ENCODE measurements around the gene GDF11.
A peak's percentile ranks its signal among the peaks of the same experiment; 100 is the strongest.

Gene GDF11

GRCh38 chr12:55737581-55738122 is 5.3 kb upstream of the GDF11 start:
- peak overlapping the region; percentile 75 for H3K4me3 ChIP-seq (ENCODE audit: low read depth, low read length)
- TF ChIP-seq, protein P1, sequence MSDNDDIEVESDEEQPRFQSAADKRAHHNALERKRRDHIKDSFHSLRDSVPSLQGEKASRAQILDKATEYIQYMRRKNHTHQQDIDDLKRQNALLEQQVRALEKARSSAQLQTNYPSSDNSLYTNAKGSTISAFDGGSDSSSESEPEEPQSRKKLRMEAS (IDR thresholded peaks at IDR 0.05; ENCODE audit: low read depth, low read length): no peak
- no peak for TF ChIP-seq CTCF (IDR thresholded peaks at IDR 0.05; ENCODE audit: low read depth, low read length)
- no peak for TF ChIP-seq MYC (IDR thresholded peaks at IDR 0.05; ENCODE audit: low read depth, low read length)
- no peak for TF ChIP-seq POLR2A (IDR thresholded peaks at IDR 0.05; ENCODE audit: extremely low read depth, insufficient read length)
- no peak for DNase-seq (ENCODE audit: low read depth)

DNA sequence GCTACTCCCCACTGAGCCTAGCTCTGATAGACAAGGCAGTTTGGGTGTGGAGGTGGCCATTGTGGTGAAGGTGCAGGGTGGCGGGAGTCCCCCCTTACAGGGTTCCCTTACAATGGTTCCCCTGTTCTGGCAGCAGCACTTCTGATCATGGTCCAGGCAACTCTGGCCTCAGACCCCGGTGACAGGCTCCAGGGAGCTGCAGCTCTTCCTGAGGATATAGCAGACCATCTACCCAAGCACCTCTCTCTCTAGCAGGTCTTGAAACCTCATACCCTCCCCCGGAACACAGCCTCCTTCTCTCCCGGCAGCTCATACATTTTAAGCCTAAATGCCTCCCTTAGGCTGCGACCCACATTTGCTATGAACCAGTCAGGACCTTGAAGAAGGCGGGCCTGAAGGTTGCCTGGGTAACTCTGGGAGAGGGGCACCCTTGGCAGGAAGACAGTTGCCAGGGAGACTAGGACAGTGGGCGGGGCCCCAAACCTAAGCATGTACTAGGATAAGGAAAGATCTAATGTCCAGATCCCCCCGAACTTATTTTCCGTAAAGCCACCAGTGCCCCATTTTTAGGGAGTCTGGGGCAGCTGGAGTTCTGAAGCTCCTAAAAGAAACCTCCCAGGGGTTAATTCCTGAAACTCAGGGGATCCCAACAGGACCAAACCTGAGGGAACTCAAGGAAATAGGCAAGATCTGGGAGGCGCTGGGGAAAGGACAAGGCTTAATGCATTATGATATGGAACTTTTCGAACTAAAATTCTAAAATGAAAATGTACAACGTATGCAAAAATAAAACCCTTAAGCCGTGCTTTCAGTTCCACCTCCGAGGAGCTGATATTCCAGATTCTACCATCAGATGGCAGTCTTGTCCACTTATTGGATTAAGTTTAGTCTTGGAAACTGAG is 4.5 kb upstream of the GDF11 start:
- DNase-seq (ENCODE audit: low read depth): peak; percentile 92

GRCh38 chr12:55739025-55739378 is 3.9 kb upstream of the GDF11 start:
- TF ChIP-seq POLR2A (IDR thresholded peaks at IDR 0.05; ENCODE audit: extremely low read depth, insufficient read length): no peak
- no peak for TF ChIP-seq MYC (IDR thresholded peaks at IDR 0.05; ENCODE audit: low read depth, low read length)
- TF ChIP-seq, protein P1 (IDR thresholded peaks at IDR 0.05; ENCODE audit: low read depth, low read length): no peak
- H3K4me3 ChIP-seq (ENCODE audit: low read depth, low read length): peak overlapping the region; percentile 75
- no peak for DNase-seq (ENCODE audit: low read depth)

More for the DNA sequence above, 4.5 kb upstream of the GDF11 start:
- TF ChIP-seq MYC (IDR thresholded peaks at IDR 0.05; ENCODE audit: low read depth, low read length): 0 out of 2 replicates have a peak, but pooled peaks have one; percentile 21
- TF ChIP-seq POLR2A (IDR thresholded peaks at IDR 0.05; ENCODE audit: extremely low read depth, insufficient read length): peak; percentile 21
- peak; percentile 78 for TF ChIP-seq CTCF (IDR thresholded peaks at IDR 0.05; ENCODE audit: low read depth, low read length)
- TF ChIP-seq, protein P1 (IDR thresholded peaks at IDR 0.05; ENCODE audit: low read depth, low read length): peak; percentile 35
- peak overlapping the region; percentile 75 for H3K4me3 ChIP-seq (ENCODE audit: low read depth, low read length)

GRCh38 chr12:55741931-55742680 is 816 bp upstream of the GDF11 start:
- DNase-seq (ENCODE audit: low read depth): no peak
- TF ChIP-seq, protein P1 (IDR thresholded peaks at IDR 0.05; ENCODE audit: low read depth, low read length): no peak
- no peak for TF ChIP-seq MYC (IDR thresholded peaks at IDR 0.05; ENCODE audit: low read depth, low read length)
- no peak for TF ChIP-seq POLR2A (IDR thresholded peaks at IDR 0.05; ENCODE audit: extremely low read depth, insufficient read length)
- no peak for TF ChIP-seq CTCF (IDR thresholded peaks at IDR 0.05; ENCODE audit: low read depth, low read length)
- peak overlapping the region; percentile 3 for H3K4me3 ChIP-seq (ENCODE audit: low read depth, low read length)

DNA sequence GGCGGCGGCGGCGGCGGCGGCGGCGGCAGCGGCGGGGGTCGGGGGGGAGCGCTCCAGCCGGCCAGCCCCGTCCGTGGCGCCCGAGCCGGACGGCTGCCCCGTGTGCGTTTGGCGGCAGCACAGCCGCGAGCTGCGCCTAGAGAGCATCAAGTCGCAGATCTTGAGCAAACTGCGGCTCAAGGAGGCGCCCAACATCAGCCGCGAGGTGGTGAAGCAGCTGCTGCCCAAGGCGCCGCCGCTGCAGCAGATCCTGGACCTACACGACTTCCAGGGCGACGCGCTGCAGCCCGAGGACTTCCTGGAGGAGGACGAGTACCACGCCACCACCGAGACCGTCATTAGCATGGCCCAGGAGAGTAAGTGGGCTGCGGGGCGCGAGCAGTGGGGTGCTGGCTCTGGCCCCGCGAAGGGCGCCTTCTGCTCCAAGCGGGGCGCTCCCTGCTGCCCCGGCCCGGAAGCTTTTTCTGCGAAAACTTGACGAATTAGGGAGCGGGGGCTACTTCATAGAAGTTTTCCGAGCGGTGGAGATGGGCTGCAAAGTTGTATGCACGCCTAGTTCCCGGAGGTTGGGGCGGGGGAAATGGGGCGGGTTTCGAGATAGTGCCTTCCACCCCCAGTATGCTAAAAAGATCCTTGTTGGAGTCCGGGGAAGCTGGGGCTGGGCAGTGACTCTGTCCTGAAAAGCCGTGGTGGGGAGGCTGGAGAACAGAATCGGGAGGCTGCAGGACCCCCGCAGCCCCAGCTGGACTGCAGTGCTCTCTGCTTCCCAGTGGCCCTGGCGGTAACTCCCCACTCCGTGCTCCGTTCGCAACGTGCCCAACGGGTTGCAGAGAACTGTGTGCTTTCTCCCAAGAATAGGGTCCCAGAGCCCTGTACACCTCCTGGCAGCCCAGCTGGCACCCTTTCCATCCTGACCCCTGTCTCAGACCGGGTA is 751 bp downstream of the GDF11 start:
- H3K4me3 ChIP-seq (ENCODE audit: low read depth, low read length): peak overlapping the region; percentile 75
- TF ChIP-seq, protein P1 (IDR thresholded peaks at IDR 0.05; ENCODE audit: low read depth, low read length): peak; percentile 44
- TF ChIP-seq CTCF (IDR thresholded peaks at IDR 0.05; ENCODE audit: low read depth, low read length) (peak; percentile 15), POLR2A (IDR thresholded peaks at IDR 0.05; ENCODE audit: extremely low read depth, insufficient read length) (no peak), MYC (IDR thresholded peaks at IDR 0.05; ENCODE audit: low read depth, low read length) (0 out of 2 replicates have a peak, but pooled peaks have one; percentile 24)
- DNase-seq (ENCODE audit: low read depth): peak; percentile 90

Measured in NB4 (cell line).